SK-N-SH treated with all-trans-retinoic acid at 6 μM for 48 hours (cell line): ENCODE measurements around the gene RFNG.

Source experiments
- ATAC-seq: fragments of 200-7000 bp; cut with Tn5 transposase; 3 replicates; pipeline ENCODE4 v1.9.1; 2020; ENCODE audit warnings: mild to moderate bottlenecking, moderate library complexity
- BACH2 ChIP-seq: fragments of 250-450 bp; sonication (Bioruptor Pico); IDR thresholded peaks from 2 replicates; pipeline ENCODE4 v1.9.0; 2021; ENCODE audit warnings: mild to moderate bottlenecking, borderline replicate concordance
- CREB5 ChIP-seq: fragments of 250-450 bp; sonication (Bioruptor Pico); IDR thresholded peaks from 2 replicates; pipeline ENCODE4 v1.5.1; 2020; ENCODE audit warnings: low read depth, mild to moderate bottlenecking, moderate library complexity
- CSDC2 ChIP-seq: fragments of 250-450 bp; sonication (Bioruptor Pico); IDR thresholded peaks from 2 replicates; pipeline ENCODE4 v1.5.0; 2020; ENCODE audit warnings: mild to moderate bottlenecking, moderate library complexity
- GLIS3 ChIP-seq: fragments of 250-450 bp; sonication (Bioruptor Pico); IDR thresholded peaks from 2 replicates; pipeline ENCODE4 v1.5.0; 2020; ENCODE audit warnings: mild to moderate bottlenecking, moderate library complexity
- ISL1 ChIP-seq: fragments of 250-450 bp; sonication (Bioruptor Pico); IDR thresholded peaks from 2 replicates; pipeline ENCODE4 v2.1.2; 2022; ENCODE audit warnings: mild to moderate bottlenecking, moderate library complexity
- OSR1 ChIP-seq: fragments of 250-450 bp; sonication (Bioruptor Pico); IDR thresholded peaks from 2 replicates; pipeline ENCODE4 v1.8.0; 2022; ENCODE audit warnings: moderate library complexity, mild to moderate bottlenecking, inconsistent platforms
- PATZ1 ChIP-seq: fragments of 250-450 bp; sonication (Bioruptor Pico); IDR thresholded peaks from 2 replicates; pipeline ENCODE4 v1.8.0; 2020; ENCODE audit warnings: mild to moderate bottlenecking, moderate library complexity, borderline replicate concordance
- POU6F1 ChIP-seq: fragments of 250-450 bp; sonication (Bioruptor Pico); IDR thresholded peaks from 2 replicates; pipeline ENCODE4 v1.8.0; 2021; ENCODE audit warnings: low read depth, mild to moderate bottlenecking, moderate library complexity, borderline replicate concordance
- PPARA ChIP-seq: fragments of 250-450 bp; sonication (Bioruptor Pico); IDR thresholded peaks from 2 replicates; pipeline ENCODE4 v1.5.0; 2020; ENCODE audit warnings: mild to moderate bottlenecking, borderline replicate concordance
- RARB ChIP-seq: fragments of 250-450 bp; sonication (Bioruptor Pico); IDR thresholded peaks from 2 replicates; pipeline ENCODE4 v1.8.0; 2021; ENCODE audit warnings: mild to moderate bottlenecking, moderate library complexity
- SNAI2 ChIP-seq: fragments of 250-450 bp; sonication (Bioruptor Pico); IDR thresholded peaks from 2 replicates; pipeline ENCODE4 v1.5.0; 2020; ENCODE audit warnings: mild to moderate bottlenecking, moderate library complexity
- TCF4 ChIP-seq: fragments of 250-450 bp; sonication (Bioruptor Pico); IDR thresholded peaks from 2 replicates; pipeline ENCODE4 v1.8.0; 2021; ENCODE audit warnings: mild to moderate bottlenecking, moderate library complexity, borderline replicate concordance
- TOX ChIP-seq: fragments of 250-450 bp; sonication (Bioruptor Pico); IDR thresholded peaks from 2 replicates; pipeline ENCODE4 v1.8.0; 2021; ENCODE audit warnings: mild to moderate bottlenecking, moderate library complexity, borderline replicate concordance
- TSHZ2 ChIP-seq: fragments of 250-450 bp; sonication (Bioruptor Pico); IDR thresholded peaks from 2 replicates; pipeline ENCODE4 v1.5.0; 2020; ENCODE audit warnings: mild to moderate bottlenecking, moderate library complexity
- ZC3H10 ChIP-seq: fragments of 250-450 bp; sonication (Bioruptor Pico); IDR thresholded peaks from 2 replicates; pipeline ENCODE4 v1.5.1; 2021; ENCODE audit warnings: mild to moderate bottlenecking, moderate library complexity
- ZFP3 ChIP-seq: fragments of 250-450 bp; sonication (Bioruptor Pico); IDR thresholded peaks from 2 replicates; pipeline ENCODE4 v1.5.0; 2020; ENCODE audit warnings: mild to moderate bottlenecking, moderate library complexity
- ZNF565 ChIP-seq: fragments of 450-650 bp; formaldehyde crosslinking; conservative IDR thresholded peaks from 2 replicates; pipeline ENCODE4 v1.5.0; 2020; ENCODE audit warnings: low read depth, mild to moderate bottlenecking, moderate library complexity
- ZNF70 ChIP-seq: fragments of 450-650 bp; formaldehyde crosslinking; IDR thresholded peaks from 2 replicates; pipeline ENCODE4 v1.5.0; 2020; ENCODE audit warnings: mild to moderate bottlenecking, moderate library complexity
- ZNF8 ChIP-seq: fragments of 450-650 bp; formaldehyde crosslinking; IDR thresholded peaks from 2 replicates; pipeline ENCODE4 v1.5.0; 2020; ENCODE audit warnings: mild to moderate bottlenecking, moderate library complexity

RFNG gene

GRCh38 chr17:82097919-82098168 is 46.2 kb upstream of the RFNG start (continued):
- TF ChIP-seq ZNF8: no peak
- TF ChIP-seq, all 23 proteins: peak for 0

GRCh38 chr17:82097184-82097918 is 45.7 kb upstream of the RFNG start:
- ATAC-seq: peak; percentile 48
- no peak for TF ChIP-seq ZNF70 (CRISPR knock-in tag)
- TF ChIP-seq ZFP3 (CRISPR knock-in tag): no peak
- no peak for TF ChIP-seq TOX (CRISPR knock-in tag)
- no peak for TF ChIP-seq OSR1

GRCh38 chr17:82096709-82097183 is 45.1 kb upstream of the RFNG start:
- no peak for ATAC-seq
- TF ChIP-seq ISL1: no peak
- no peak for TF ChIP-seq ZFP3 (CRISPR knock-in tag)
- no peak for TF ChIP-seq RARB (CRISPR knock-in tag)
- no peak for TF ChIP-seq CREB5
- no peak for TF ChIP-seq BACH2 (CRISPR knock-in tag)
- TF ChIP-seq SNAI2 (CRISPR knock-in tag): no peak
- TF ChIP-seq PPARA (CRISPR knock-in tag): no peak
- TF ChIP-seq ZNF565 (CRISPR knock-in tag): no peak
- no peak for TF ChIP-seq PATZ1
- no peak for TF ChIP-seq ZNF70 (CRISPR knock-in tag)
- TF ChIP-seq CSDC2 (CRISPR knock-in tag): no peak
- no peak for TF ChIP-seq OSR1
- TF ChIP-seq TOX (CRISPR knock-in tag): no peak
- TF ChIP-seq ZNF8: no peak
- no peak for TF ChIP-seq POU6F1 (CRISPR knock-in tag)
- TF ChIP-seq GLIS3: no peak
- TF ChIP-seq TSHZ2 (CRISPR knock-in tag): no peak
- no peak for TF ChIP-seq TCF4 (CRISPR knock-in tag)

- no peak for ATAC-seq
- TF ChIP-seq CSDC2 (CRISPR knock-in tag) (no peak), ZNF8 (no peak), PATZ1 (no peak), BACH2 (CRISPR knock-in tag) (no peak), ZC3H10 (CRISPR knock-in tag) (no peak)
Measured at GRCh38 chr17:82095777-82096708, 44.4 kb upstream of the RFNG start.
